ENCODE results near the gene CST9L. TPM values are rescaled to one million over a fixed set of nuclear protein-coding genes. Genes with fewer than 3 reads are reported as not detected.

Gene CST9L
- total and polyA plus RNA-seq, 10 of the 15 experiments (the other 5 are each of a cell fraction or from before 2014, with no cell fraction given): not detected

GRCh38 chr20:23602241-23602640 is 34.0 kb upstream of the CST9L start (continued):
- TF ChIP-seq, protein P1, sequence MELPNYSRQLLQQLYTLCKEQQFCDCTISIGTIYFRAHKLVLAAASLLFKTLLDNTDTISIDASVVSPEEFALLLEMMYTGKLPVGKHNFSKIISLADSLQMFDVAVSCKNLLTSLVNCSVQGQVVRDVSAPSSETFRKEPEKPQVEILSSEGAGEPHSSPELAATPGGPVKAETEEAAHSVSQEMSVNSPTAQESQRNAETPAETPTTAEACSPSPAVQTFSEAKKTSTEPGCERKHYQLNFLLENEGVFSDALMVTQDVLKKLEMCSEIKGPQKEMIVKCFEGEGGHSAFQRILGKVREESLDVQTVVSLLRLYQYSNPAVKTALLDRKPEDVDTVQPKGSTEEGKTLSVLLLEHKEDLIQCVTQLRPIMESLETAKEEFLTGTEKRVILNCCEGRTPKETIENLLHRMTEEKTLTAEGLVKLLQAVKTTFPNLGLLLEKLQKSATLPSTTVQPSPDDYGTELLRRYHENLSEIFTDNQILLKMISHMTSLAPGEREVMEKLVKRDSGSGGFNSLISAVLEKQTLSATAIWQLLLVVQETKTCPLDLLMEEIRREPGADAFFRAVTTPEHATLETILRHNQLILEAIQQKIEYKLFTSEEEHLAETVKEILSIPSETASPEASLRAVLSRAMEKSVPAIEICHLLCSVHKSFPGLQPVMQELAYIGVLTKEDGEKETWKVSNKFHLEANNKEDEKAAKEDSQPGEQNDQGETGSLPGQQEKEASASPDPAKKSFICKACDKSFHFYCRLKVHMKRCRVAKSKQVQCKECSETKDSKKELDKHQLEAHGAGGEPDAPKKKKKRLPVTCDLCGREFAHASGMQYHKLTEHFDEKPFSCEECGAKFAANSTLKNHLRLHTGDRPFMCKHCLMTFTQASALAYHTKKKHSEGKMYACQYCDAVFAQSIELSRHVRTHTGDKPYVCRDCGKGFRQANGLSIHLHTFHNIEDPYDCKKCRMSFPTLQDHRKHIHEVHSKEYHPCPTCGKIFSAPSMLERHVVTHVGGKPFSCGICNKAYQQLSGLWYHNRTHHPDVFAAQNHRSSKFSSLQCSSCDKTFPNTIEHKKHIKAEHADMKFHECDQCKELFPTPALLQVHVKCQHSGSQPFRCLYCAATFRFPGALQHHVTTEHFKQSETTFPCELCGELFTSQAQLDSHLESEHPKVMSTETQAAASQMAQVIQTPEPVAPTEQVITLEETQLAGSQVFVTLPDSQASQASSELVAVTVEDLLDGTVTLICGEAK (IDR thresholded peaks at IDR 0.05; ENCODE audit: borderline replicate concordance): no peak
- no peak for TF ChIP-seq MTA2 (IDR thresholded peaks at IDR 0.05; ENCODE audit: low read depth)

DNA sequence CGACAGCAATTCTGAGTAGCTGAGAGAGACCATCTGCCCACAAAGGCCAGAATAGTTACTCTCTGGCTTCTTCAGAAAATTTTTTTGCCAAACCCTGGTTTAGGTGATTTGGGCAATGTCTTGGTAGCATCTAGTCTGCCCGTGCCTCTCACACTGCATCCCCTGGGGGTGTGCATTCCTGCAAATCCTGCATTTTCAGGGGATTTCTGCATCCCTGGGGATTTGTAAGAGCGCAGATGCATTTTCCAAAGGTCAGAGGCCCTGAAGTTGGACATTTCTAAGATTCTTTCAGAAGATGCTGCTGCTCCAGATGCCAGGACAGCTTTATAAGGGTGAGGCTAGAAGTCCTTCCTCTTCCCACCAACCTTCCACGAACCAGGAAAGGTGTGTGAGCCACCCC is 33.4 kb upstream of the CST9L start:
- no peak for TF ChIP-seq NRF1 (conservative IDR thresholded peaks at IDR 0.05; ENCODE audit: low read depth, low read length)
- no peak for TF ChIP-seq RBBP5 (conservative IDR thresholded peaks at IDR 0.05)
- TF ChIP-seq MEF2A (IDR thresholded peaks at IDR 0.05; ENCODE audit: insufficient read depth, low read depth, low read length): no peak
- TF ChIP-seq MTA3 (IDR thresholded peaks at IDR 0.05; ENCODE audit: borderline replicate concordance, low read length): no peak
- TF ChIP-seq NR2F1 (conservative IDR thresholded peaks at IDR 0.05): no peak
- SMC1A ChIA-PET (ENCODE audit: uncharacterized antibody, unreplicated experiment): no interaction called here
- POLR2A ChIA-PET: no interaction called here
- Histone ChIP-seq H3K79me2 (ENCODE audit: control insufficient read depth, insufficient read depth, low read length) (no peaks in the 10 kb centered on the region), H4K20me1 (ENCODE audit: control insufficient read depth, insufficient read depth) (no peaks in the 10 kb centered on the region), H3K9ac (ENCODE audit: control insufficient read depth, insufficient read depth, low read length) (no peak overlapping the region), H3K4me1 (ENCODE audit: control insufficient read depth, insufficient read depth, low read length) (no peaks in the 10 kb centered on the region), H3K9me3 (replicated peaks; ENCODE audit: control insufficient read depth, insufficient read depth, low read length) (no peaks in the 10 kb centered on the region), H3K27ac (ENCODE audit: control insufficient read depth, insufficient read depth) (no peak overlapping the region), H3K4me3 (no peak overlapping the region), H3K27me3 (replicated peaks in 1 of 2; ENCODE audit: control insufficient read depth in 2 of 2, insufficient read depth in 2 of 2, low read length in 1 of 2) (no peaks in the 10 kb centered on the region), H3K36me3 (ENCODE audit: control insufficient read depth in 2 of 2, insufficient read depth in 2 of 2, low read length in 1 of 2) (no peaks in the 10 kb centered on the region), H3K4me2 (ENCODE audit: control insufficient read depth, insufficient read depth) (no peak overlapping the region), H2AFZ (ENCODE audit: control insufficient read depth, low read depth, low read length) (no peak overlapping the region)
- in situ Hi-C loops (cut with MboI) (no loop called here), intact Hi-C loops (cut with micrococcal nuclease; ENCODE audit: unreplicated experiment) (loop anchor here (10.0 kb wide), 1 partner anchor 907 kb away; no protein-coding TSS in a partner anchor)
- DNase-seq (ENCODE audit: low read depth, low spot score) (no peak), ATAC-seq (no peak), FAIRE-seq (no peak)
- RAD21 ChIA-PET (ENCODE audit: unreplicated experiment): no interaction called here
- CTCF ChIA-PET: no interaction called here
- 0% methylated on average over 4 of the region's 4 CpGs for WGBS (ENCODE audit: insufficient coverage, insufficient replicate concordance, low lambda C conversion rate, missing lambda C conversion rate)
- BruUV-seq (replicated peaks): no TSS peak
